HG03575 (cell line): ENCODE results near the gene RUNX1.
A peak's percentile ranks its signal among the peaks of the same experiment; 100 is the strongest.

Source experiments
- ATAC-seq: cut with Tn5 transposase; IDR thresholded peaks from one replicate; pipeline ENCODE4 v1.9.1; 2021; ENCODE audit not compliant: unreplicated experiment, insufficient number of reproducible peaks, low FRiP score; ENCODE audit errors: extremely low read depth

Gene RUNX1

GRCh38 chr21:35048706-35049617 lies at the start of gene RUNX1:
RUNX1 (minus strand) TSS chr21:35049302.
- ATAC-seq: peak; percentile 34

GRCh38 chr21:35097525-35097924 lies 48.4 kb upstream of the RUNX1 start:
- ATAC-seq: no peak

DNA sequence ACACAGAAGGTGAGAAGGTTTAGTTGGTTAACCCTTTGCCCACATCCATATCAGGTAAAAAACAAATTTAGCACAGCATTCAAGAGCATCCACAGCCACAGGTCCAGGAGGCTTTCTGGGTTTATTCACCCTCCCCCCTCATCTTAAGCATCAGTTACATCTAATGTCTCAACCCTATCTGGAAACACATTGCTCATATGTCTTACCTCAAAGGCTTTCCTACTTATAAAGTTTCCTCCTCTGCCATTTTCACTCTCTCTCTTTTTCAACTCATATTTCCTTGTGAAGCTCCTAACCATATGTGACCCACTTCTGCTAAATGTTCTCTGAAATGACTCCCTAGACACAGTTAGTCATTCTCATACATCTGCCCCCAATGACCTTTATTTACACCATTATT lies 47.9 kb upstream of the RUNX1 start:
- ATAC-seq: no peak

DNA sequence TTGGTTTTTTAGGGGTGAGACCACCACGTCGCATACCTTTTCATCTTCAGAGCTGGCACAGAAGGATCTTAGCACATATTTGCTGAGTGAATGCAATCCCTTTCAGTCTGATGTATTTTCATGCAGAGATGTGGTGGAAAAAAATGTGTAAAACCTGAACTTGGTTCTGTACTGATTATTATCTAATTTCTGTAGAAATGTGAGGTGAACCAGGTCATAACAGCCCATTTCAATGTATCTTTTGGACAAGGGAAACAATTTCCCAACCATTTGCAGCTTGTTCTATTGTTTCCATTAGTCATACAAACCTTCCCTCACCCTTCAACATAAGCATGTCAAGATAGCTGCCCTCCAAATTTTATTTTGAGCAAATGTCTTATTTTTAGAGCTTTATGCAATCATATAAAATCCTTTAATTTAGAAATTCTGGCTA lies 46.8 kb upstream of the RUNX1 start:
- no peak for ATAC-seq

- ATAC-seq: no peak
These were observed 44.4 kb upstream of the RUNX1 start for GRCh38 chr21:35093514-35093913.

GRCh38 chr21:35091496-35091895 lies 42.4 kb upstream of the RUNX1 start:
- no peak for ATAC-seq

DNA sequence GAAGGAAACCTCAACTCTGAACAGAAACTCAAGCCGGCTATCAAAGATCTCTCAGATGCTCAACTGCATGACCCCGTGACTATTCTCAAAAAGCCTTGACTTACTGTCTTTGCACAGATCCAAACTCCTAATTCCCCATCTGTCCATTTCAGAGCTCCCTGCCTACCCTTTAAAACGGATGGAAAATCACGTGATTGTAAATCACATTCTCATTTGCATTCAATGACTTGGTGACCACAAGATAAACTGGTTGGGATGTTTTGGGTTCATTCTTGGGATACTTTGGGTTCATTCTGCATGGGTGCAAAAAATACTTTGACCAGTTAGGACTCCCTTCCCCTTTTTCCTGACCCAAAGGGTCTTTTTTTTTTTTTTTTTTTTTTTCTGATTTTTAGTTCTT lies 41.3 kb upstream of the RUNX1 start:
- no peak for ATAC-seq

GRCh38 chr21:35088319-35088771 lies 39.2 kb upstream of the RUNX1 start:
- ATAC-seq: no peak

DNA sequence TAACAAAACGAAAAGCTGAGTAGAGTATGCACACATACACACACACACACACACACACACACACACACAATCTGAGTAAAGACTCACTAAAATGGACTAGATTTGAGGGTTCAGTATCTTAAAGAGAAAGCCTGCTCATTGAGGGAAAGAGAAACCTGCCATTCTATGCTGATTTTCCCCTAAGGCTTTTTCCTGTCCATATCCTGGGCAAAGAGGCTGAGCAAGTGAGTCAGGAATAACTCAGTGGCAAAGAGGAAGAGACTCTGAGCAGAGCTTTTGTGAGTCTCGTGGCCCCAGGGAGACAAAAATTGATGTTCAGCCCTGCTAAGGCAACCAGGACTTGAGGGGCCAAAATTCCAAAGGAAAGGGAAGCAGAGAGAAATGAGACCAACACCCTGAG lies 37.3 kb upstream of the RUNX1 start:
- ATAC-seq: no peak

DNA sequence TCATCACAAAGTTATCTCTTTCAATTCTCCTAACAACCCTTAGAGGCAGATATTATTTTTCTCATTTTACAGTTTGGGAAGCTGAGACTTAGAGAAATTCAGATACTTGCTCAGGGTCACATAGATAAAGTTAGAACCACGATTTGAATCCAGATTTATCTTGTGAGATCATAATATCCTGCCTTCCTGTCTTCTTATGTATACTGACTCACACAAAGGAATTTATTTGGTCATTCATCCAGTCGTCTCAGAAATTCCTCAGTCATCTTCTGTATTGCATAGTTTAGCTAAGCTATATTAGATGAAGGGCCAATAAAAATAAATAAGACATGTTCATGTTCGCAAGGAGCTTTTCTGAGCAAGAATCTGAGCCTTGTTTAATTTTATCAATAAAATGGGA lies 35.8 kb upstream of the RUNX1 start:
- no peak for ATAC-seq

DNA sequence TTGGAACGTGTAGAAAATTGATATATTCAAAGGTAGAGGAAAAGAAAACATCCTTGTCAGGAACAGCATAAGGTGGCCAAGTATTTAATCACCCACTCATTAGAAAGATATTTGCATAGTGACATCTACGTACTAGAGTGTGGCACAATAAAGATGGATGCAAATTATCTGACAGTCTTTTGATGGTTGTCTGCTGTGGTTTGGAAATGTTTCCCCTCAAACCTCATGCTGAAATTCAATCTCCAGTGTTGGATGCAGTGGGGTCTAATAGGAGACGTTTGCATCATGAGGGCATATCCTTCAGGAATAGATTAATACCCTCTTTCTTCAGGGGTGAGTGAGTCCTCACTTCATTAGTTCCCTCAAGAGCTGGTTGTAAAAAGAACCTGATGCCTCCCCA lies 34.1 kb upstream of the RUNX1 start:
- no peak for ATAC-seq

DNA sequence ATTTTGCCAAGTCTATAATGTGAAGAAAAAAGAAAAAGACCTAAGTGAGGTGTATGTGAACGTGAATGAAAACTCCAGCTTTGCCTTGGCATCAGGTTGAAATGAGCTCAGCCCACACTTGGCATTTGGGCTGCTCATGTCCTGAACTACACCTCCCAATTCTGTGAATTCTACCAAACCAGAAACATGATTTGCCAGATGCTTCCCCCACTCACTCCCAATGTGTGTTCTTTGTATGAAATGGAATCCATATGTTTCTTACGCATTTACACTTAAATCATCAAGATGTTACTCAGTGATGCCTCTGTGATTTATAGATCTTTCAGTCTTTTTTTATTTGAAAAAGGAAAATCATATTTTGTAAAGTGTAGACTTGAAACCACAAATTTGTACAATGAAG lies 32.8 kb upstream of the RUNX1 start:
- no peak for ATAC-seq

DNA sequence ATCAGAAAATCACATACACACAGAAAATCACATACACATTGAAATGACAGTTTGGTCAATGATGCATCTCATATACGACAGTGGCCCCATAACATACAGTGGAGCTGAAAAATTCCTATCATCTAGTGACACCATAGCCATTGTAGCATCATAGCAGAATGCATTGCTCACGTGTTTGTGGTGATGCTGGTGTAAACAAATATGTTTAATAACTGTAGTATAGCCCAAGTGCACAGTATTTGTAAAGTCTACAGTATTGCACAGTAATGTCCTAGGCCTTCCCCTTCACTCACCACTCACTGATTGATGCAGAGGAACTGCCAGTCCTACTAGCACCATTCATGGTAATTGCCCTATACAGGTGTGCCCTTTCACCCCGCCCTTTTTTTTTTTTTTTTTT lies 30.1 kb upstream of the RUNX1 start:
- ATAC-seq: no peak

DNA sequence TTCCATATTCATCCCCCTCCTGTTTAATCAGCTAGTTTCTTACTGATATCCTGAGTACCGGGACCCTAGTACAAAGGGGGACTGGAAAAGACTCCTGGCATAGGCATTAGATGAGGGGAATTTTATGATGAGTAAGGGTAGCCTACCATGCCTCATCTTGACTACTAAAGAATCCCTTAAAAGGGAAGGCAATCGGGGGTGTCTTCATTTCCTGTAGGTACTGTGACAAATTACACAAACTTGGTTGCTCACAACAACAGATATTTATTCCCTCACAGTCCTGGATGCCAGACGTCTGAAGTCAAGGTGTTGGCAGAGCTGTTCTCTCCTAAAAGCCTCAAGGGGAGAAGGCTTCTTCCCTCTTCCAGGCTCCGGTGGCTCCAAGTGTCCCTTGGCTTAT lies 28.9 kb upstream of the RUNX1 start:
- ATAC-seq: no peak

GRCh38 chr21:35077466-35077865 lies 28.4 kb upstream of the RUNX1 start:
- no peak for ATAC-seq

DNA sequence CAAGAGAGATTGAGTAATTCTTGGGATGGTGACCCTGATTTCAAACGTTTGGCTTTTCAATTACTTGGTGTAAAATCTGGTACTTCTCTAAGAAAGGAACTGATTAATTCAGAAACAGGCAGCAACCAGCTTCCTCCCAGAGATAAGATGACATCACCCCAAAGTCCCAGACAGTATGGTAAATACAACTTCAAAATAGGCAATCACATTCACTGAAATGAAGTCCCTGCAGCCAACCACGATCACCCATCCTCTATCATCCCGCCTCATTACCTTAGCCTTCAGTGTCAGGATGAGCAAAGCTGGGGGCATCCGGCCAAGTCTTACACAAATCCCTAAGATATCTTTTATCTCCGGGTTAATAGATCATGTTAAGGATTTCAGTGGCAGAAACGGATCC lies 26.4 kb upstream of the RUNX1 start:
- ATAC-seq: no peak

DNA sequence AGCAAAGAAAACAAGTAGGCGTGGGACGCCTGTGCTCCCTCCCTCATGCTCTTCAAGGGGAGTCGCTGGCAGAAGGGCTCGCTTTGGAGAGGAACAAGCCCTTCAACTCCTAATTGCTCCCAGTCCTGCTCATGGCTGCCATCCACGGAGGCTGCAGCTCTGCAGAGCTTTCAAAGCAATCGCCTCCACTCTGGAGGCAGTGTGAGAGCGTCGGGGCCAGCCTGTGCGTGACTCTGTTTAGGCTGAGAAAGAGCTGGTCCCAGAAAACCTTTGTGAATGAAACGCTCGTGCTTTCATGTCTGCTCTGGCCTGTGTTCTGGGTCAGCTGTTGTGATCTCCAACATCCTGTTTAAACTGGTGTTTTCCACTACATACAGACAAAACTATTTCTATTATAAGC lies 23.9 kb upstream of the RUNX1 start:
- ATAC-seq: no peak

GRCh38 chr21:35072557-35072956 lies 23.5 kb upstream of the RUNX1 start:
- no peak for ATAC-seq

DNA sequence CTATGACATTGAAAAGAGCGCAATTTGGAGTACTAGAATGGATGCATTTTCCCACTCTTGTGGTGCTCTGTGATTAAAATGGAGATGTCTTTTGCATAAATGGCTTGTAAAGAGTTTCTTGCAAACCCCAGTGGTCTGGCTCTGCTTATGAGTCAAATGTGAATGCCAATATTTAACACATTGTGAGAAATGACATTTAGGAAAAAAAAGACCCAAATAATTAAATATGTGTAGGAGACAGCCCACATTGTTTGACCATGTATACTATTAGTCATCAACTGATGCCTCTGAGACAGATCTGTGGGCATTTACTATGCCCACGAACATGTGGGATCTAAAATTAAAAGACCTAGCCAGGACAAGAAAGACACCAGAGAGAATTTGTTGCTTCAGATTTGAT lies 22.2 kb upstream of the RUNX1 start:
- no peak for ATAC-seq

DNA sequence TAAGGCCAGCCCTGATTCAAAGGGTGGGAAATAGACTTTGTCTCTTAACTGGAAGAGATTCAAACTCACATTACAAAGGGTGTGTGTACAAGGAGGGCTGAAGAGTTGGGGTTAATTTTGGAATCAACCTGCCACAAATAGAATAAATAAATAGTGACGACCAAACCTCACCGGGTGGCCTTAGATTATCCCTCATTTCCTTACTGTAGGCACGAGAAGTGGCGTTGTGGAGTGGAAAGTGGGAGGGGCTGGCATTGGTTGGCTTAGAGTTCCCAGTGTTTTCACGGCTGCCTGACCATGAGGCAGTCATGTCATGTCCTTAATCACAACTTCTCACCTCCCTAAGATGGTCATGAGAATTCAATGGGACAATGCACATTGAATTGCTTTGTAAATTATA lies 21.3 kb upstream of the RUNX1 start:
- no peak for ATAC-seq

DNA sequence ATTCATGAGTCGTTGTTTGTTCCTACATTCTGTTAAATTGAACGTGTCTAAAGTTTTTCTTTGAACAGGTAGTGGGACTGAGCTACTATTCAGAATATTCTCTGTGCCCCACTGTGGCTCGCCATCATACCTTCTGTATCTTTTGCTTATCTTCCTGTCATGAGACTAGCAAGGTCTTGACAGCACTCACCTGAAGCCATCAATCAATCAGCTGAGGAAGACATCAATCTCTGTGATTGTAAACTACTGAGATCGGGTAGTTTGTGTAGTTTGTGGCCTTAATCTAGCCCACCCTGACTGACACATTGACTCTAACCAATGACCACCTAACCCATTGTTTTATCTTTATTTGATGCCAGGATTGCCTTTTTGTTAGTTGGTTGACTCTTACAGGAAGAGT lies 17.7 kb upstream of the RUNX1 start:
- no peak for ATAC-seq
